Adrenal gland (tissue), 5 donors: ENCODE results near the gene NABP1.

ENCODE experiments used
- CTCF ChIP-seq, 6 experiments: fragments of 450-650 bp in 4 of 6; fragments of 200-600 bp in 2 of 6; sonication (generic) in 1 of 6; IDR thresholded peaks; 1 replicate in 5 of 6; 2 replicates in 1 of 6; pipeline versions ENCODE4 v1.5.1 to v1.8.0; 2016 to 2021; ENCODE audit warnings: antibody characterized with exemption in 6 of 6, mild to moderate bottlenecking in 2 of 6, moderate library complexity in 1 of 6
- POLR2A ChIP-seq, 2 donors: fragments of 450-650 bp; IDR thresholded peaks; one replicate each; pipeline ENCODE4 v1.6.1; 2017; ENCODE audit warnings: antibody characterized with exemption in 2 of 2, mild to moderate bottlenecking in 2 of 2, moderate library complexity in 1 of 2
- donor health status: DM: no; HTN: no; CAD: no.

DNA sequence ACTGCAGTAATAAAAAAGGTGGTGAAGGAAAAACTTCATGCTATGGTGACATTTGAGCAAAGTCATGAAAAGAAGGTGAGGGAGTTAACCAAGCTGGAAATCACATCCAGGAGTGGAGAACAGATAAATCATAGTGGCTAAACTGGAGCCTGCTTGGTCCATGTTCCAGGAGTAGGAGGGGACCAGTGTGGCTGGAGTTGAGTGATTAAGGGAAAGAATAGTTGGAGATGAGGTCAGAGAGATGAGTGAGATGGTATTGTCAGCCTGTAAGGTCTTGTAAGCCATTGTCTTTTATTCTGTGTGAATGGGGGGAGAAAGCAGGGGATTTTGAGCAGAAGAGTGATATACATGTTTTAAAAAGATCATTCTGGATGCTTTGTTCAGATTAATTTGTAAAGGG lies 52.3 kb downstream of the NABP1 start:
- TF ChIP-seq CTCF (IDR thresholded peaks at IDR 0.05) (no peak), POLR2A (IDR thresholded peaks at IDR 0.05) (no peak)
